Endothelial cell (in vitro differentiated cells): ENCODE results near the gene PDE4B. TPM values are rescaled to one million over a fixed set of nuclear protein-coding genes. Genes with fewer than 3 reads are reported as not detected.

Experiments used
- DNase-seq: peaks from one replicate; pipeline ENCODE4 v3.0.0; 2021; ENCODE audit warnings: low spot score
- H3K27ac Mint-ChIP-seq: one replicate; pipeline ENCODE4 v1.8.0; 2021; ENCODE audit warnings: mixed read lengths, inconsistent platforms; ENCODE audit not compliant: unreplicated experiment
- H3K27me3 Mint-ChIP-seq: one replicate; pipeline ENCODE4 v1.8.0; 2021; ENCODE audit warnings: mild to moderate bottlenecking, moderate library complexity, mixed read lengths, inconsistent platforms; ENCODE audit not compliant: unreplicated experiment
- H3K36me3 Mint-ChIP-seq: one replicate; pipeline ENCODE4 v1.8.0; 2021; ENCODE audit warnings: mild to moderate bottlenecking, low read depth, mixed read lengths, inconsistent platforms; ENCODE audit not compliant: unreplicated experiment
- H3K4me1 Mint-ChIP-seq: one replicate; pipeline ENCODE4 v1.8.0; 2021; ENCODE audit warnings: mild to moderate bottlenecking, mixed read lengths, inconsistent platforms; ENCODE audit not compliant: unreplicated experiment
- H3K4me3 Mint-ChIP-seq: one replicate; pipeline ENCODE4 v1.8.0; 2021; ENCODE audit warnings: mild to moderate bottlenecking, mixed read lengths, inconsistent platforms; ENCODE audit not compliant: unreplicated experiment
- H3K9me3 Mint-ChIP-seq: one replicate; pipeline ENCODE4 v1.8.0; 2021; ENCODE audit warnings: mixed read lengths, inconsistent platforms; ENCODE audit not compliant: unreplicated experiment
- total RNA-seq: library from RNA; stranded (reverse); fragmentation: NEBNext Ultra II Directional; extraction: Animal tissue kit (Norgen Biotek cat#: 25700); gene quantifications from one replicate; pipeline ENCODE4 v1.2.1, GENCODE V29; 2021; ENCODE audit not compliant: unreplicated experiment
- TF ChIP-seq, protein P1 (sequence below): fragments of 200-600 bp; sonication (generic); IDR thresholded peaks from one replicate; pipeline ENCODE4 v1.5.0; 2021; ENCODE audit warnings: antibody characterized with exemption; ENCODE audit not compliant: unreplicated experiment

Gene PDE4B
- total RNA-seq, 1 donor from 2014 or later: 45.6 TPM

DNA sequence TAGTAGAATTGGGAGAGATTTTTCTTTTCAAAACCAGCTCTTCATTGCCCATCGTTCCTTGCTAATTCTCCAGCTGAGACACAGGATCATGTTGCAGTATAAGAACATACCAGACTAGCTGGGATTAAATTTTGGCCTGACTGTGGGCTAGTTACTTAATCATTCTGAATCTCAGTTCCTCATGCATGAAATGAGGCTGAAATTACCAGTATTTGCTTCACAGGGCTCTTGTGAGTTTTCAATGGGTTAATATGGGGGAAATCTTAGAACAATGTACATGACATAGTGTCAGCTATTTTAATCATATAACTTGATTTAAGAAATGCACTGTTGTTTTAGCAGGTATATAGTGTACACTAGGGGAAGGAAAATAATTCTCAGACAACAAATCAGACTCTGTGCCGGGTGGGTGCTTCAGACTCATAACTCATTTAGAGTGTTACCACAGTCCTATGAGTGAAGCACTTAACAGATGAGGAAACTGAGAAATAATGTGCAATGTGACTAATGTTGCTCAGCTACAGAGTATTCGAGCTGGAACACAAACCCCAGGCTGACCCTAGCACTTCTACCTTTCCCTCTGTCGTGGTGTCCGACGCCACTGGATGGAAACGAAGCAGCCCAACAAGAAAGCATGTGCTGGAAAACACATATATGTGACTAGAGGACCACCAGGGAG, 603.7 kb downstream of the PDE4B start:
- H3K36me3 Mint-ChIP-seq: no peaks in the 10 kb centered on the region
- H3K9me3 Mint-ChIP-seq: no peaks in the 10 kb centered on the region
- TF ChIP-seq, protein P1, sequence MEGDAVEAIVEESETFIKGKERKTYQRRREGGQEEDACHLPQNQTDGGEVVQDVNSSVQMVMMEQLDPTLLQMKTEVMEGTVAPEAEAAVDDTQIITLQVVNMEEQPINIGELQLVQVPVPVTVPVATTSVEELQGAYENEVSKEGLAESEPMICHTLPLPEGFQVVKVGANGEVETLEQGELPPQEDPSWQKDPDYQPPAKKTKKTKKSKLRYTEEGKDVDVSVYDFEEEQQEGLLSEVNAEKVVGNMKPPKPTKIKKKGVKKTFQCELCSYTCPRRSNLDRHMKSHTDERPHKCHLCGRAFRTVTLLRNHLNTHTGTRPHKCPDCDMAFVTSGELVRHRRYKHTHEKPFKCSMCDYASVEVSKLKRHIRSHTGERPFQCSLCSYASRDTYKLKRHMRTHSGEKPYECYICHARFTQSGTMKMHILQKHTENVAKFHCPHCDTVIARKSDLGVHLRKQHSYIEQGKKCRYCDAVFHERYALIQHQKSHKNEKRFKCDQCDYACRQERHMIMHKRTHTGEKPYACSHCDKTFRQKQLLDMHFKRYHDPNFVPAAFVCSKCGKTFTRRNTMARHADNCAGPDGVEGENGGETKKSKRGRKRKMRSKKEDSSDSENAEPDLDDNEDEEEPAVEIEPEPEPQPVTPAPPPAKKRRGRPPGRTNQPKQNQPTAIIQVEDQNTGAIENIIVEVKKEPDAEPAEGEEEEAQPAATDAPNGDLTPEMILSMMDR: no peak
- DNase-seq: no peak
- H3K4me3 Mint-ChIP-seq: no peak overlapping the region
- H3K27ac Mint-ChIP-seq: no peak overlapping the region
- no peaks in the 10 kb centered on the region for H3K27me3 Mint-ChIP-seq
- peaks cover 10% of the 10 kb centered on the region for H3K4me1 Mint-ChIP-seq

DNA sequence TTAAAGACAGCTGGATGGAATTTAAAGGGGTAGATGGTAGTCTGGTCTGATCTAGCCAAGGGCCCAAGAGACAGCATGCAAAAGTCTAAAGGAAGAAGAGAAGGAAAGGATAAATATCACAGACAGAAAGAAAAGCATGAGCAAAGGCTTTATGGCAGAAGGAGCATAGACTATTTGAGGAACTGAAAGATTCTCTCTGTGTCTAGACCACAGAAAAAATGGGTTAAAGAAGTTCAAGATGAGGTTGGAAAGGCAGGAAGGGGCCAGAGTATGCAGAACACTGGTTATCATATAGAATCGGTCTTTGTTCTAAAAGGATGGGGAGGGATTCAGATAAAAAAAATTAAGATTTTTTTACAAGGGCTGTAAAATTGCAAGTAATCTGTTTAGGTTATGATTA, 604.5 kb downstream of the PDE4B start:
- no peaks in the 10 kb centered on the region for H3K27me3 Mint-ChIP-seq
- H3K9me3 Mint-ChIP-seq: no peaks in the 10 kb centered on the region
- TF ChIP-seq, protein P1: no peak
- no peaks in the 10 kb centered on the region for H3K36me3 Mint-ChIP-seq
- H3K4me1 Mint-ChIP-seq: peaks cover 12% of the 10 kb centered on the region
- no peak for DNase-seq
- H3K27ac Mint-ChIP-seq: no peak overlapping the region
- H3K4me3 Mint-ChIP-seq: no peak overlapping the region

DNA sequence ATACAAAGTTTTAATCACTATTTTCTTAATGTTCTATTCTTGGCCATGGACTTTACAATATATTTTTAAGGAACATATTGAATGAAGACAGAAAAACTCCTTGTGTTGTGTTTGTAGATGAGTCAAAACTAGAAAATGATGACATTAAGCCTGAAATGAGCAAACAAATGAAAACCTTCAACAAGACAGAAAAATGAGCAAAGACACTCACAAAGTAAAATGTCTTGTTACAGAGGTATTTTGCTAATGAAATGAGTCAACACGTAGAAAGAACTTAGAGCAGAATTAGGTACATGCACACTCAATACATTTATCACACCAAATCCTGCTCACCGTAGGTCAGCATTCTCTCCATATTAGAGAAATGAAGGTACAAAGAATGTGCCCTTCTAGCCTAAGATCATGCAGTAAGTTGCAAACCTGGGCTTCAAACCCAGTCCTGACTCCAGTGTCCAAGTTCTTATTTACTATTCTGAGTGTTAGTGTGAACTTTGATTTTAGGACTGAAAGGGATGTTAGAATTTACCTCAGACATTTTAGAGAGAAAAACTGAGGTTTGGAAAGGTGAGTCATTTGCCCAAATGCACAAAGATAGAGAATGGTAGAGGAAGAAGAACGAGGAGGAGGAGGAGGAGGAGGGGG, 607.3 kb downstream of the PDE4B start:
- no peak for DNase-seq
- H3K36me3 Mint-ChIP-seq: peaks cover 3% of the 10 kb centered on the region
- peak overlapping the region; percentile 64 for H3K27ac Mint-ChIP-seq
- no peak overlapping the region for H3K4me3 Mint-ChIP-seq
- H3K9me3 Mint-ChIP-seq: no peaks in the 10 kb centered on the region
- H3K27me3 Mint-ChIP-seq: no peaks in the 10 kb centered on the region
- TF ChIP-seq, protein P1: no peak
- peaks cover 31% of the 10 kb centered on the region for H3K4me1 Mint-ChIP-seq

DNA sequence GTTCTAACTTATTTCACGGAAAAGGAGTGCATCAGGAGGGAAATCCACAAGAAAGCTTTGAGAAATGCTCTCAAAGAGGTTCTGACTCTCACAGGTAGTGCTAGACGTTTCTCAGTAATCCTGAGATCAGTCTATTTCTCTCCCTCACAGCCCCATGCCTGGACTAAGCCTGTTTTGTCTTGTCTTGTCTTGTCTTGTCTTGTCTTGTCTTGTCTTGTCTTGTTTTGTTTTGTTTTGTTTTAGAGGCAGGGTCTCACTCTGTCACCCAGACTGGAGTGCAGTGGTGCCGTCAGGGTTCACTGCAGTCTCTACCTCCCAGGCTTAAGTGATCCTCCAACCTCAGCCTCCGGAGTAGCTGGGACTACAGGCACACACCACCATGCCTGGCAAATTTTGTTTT, 608.0 kb downstream of the PDE4B start:
- H3K4me1 Mint-ChIP-seq: peaks cover 37% of the 10 kb centered on the region
- no peaks in the 10 kb centered on the region for H3K27me3 Mint-ChIP-seq
- TF ChIP-seq, protein P1: no peak
- H3K36me3 Mint-ChIP-seq: peaks cover 3% of the 10 kb centered on the region
- no peaks in the 10 kb centered on the region for H3K9me3 Mint-ChIP-seq
- no peak for DNase-seq
- peak overlapping the region; percentile 82 for H3K27ac Mint-ChIP-seq
- H3K4me3 Mint-ChIP-seq: no peak overlapping the region

DNA sequence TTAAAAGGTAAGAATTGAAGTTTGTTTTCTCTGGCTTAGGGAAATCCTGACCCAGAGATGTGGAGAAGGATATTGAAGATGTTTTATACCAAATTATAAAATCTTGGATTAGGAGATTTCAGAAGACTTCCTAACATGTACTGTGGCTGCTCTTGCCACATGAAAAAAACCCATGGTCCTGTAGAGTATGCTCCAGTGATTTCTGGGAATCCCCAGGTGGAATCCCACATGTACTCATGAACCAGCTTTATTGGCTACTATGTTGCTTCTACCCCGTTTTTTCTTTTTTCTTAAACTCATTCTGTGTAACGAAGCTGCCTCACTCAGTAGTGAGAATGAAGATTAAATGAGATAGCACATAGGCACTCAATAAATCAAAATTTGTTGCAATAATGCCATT, 608.5 kb downstream of the PDE4B start:
- Mint-ChIP-seq H3K4me3 (no peak overlapping the region), H3K36me3 (peaks cover 3% of the 10 kb centered on the region), H3K9me3 (no peaks in the 10 kb centered on the region), H3K4me1 (peaks cover 39% of the 10 kb centered on the region), H3K27me3 (no peaks in the 10 kb centered on the region), H3K27ac (no peak overlapping the region)
- TF ChIP-seq, protein P1: no peak
- DNase-seq: no peak
